Measurements from ENCODE around the gene ACSL1. TPM values are rescaled to one million over a fixed set of nuclear protein-coding genes. Genes with fewer than 3 reads are reported as not detected.

ACSL1 gene
- total and polyA plus RNA-seq, 2 of the 8 experiments (the other 6 are each of a cell fraction or from before 2014, with no cell fraction given): 2.3 to 8.7 TPM

DNA sequence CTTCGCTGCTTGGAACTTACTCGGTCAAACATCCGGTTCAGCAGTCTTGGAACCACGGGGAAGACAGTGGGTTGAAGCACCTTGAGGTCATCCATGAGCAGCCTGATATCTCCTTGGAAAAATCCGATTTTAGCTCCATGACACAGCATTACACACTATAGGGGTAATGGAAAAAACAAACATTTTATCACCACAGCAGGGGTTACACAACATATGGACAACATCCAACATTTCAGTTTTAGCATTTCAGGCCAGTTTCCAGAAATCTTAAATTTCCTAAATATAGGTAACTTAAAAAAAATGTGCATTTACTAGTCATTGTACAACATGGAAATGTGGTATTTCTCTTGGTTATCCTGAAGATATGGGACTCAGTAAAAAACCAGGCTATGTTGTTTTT lies 57.5 kb downstream of the ACSL1 start:
- Histone ChIP-seq H2AFZ (ENCODE audit: low read length) (no peak overlapping the region), H2BK120ac (replicated peaks; ENCODE audit: low read depth, low read length) (no peak overlapping the region), H2BK5ac (ENCODE audit: low read depth, low read length) (no peak overlapping the region), H3K23me2 (ENCODE audit: low read depth, low read length) (no peaks in the 10 kb centered on the region), H3K4me3 (ENCODE audit: extremely low read depth in 1 of 4, insufficient read depth in 2 of 4, low read depth in 3 of 4, low read length in 4 of 4) (no peak overlapping the region), H3K4ac (replicated peaks; ENCODE audit: insufficient read length, low read depth, low read length) (no peak overlapping the region), H3K27ac (ENCODE audit: low read depth, low read length) (no peak overlapping the region), H3K18ac (ENCODE audit: extremely low read depth, low read length) (no peak overlapping the region), H3K23ac (ENCODE audit: insufficient read length) (no peak overlapping the region), H2BK20ac (ENCODE audit: low read length) (no peak overlapping the region; the same call in 1 of the 2 replicates), H4K5ac (ENCODE audit: insufficient read length, low read depth, low read length) (no peak overlapping the region), H4K8ac (ENCODE audit: extremely low read depth, insufficient read depth, low read length) (no peak overlapping the region), H3K79me2 (ENCODE audit: control insufficient read depth in 1 of 2, insufficient read depth in 2 of 2, low read length in 2 of 2) (no peaks in the 10 kb centered on the region), H3K14ac (ENCODE audit: insufficient read length) (no peak overlapping the region), H2BK12ac (ENCODE audit: low read depth, low read length) (no peak overlapping the region), H3K9me3 (ENCODE audit: insufficient read depth in 2 of 2, low read depth in 1 of 2, low read length in 1 of 2) (no peaks in the 10 kb centered on the region), H3K79me1 (ENCODE audit: low read depth, low read length) (no peaks in the 10 kb centered on the region), H4K91ac (replicated peaks; ENCODE audit: insufficient read length, low read length) (no peak overlapping the region), H2AK5ac (ENCODE audit: low read depth, low read length) (no peak overlapping the region), H2BK15ac (ENCODE audit: low read length) (no peak overlapping the region), H3K36me3 (ENCODE audit: control insufficient read depth in 2 of 4, insufficient read depth in 4 of 4, low read length in 3 of 4) (no peaks in the 10 kb centered on the region), H3K4me1 (replicated peaks in 1 of 4; ENCODE audit: control insufficient read depth in 3 of 4, insufficient read depth in 4 of 4, low read length in 3 of 4) (no peaks in the 10 kb centered on the region), H3K9ac (replicated peaks in 1 of 4; ENCODE audit: extremely low read depth in 1 of 4, low read depth in 3 of 4, low read length in 3 of 4) (no peak overlapping the region), H4K20me1 (replicated peaks in 1 of 2; ENCODE audit: control insufficient read depth in 1 of 2, insufficient read depth in 2 of 2, low read length in 2 of 2) (no peaks in the 10 kb centered on the region), H3K4me2 (ENCODE audit: insufficient read depth in 1 of 2, low read depth in 2 of 2, low read length in 2 of 2) (no peak overlapping the region), H3K56ac (replicated peaks; ENCODE audit: insufficient read length, low read depth, low read length) (no peak overlapping the region), H3K27me3 (replicated peaks in 1 of 4; ENCODE audit: control insufficient read depth in 3 of 4, extremely low read depth in 1 of 4, insufficient read depth in 3 of 4, low read length in 3 of 4) (no peaks in the 10 kb centered on the region)
- FAIRE-seq (no peak), DNase-seq (ENCODE audit: low read depth in 1 of 2, low spot score in 2 of 2) (no peak)
- POLR2A ChIA-PET (ENCODE audit: partially characterized antibody): interaction anchor here (1.0 kb wide), 1 partner anchor 59 kb away, joined by 3 read pairs; no protein-coding TSS in a partner anchor
- CTCF ChIA-PET (ENCODE audit: partially characterized antibody): interaction anchor here (0.7 kb wide), 1 partner anchor 484 kb away, joined by 3 read pairs; no protein-coding TSS in a partner anchor
- 89% methylated on average over 5 of the region's 5 CpGs; no CpG with 5 or more reads in 1 of the 2 experiments for WGBS, 2 experiments (ENCODE audit: extremely low coverage in 1 of 2, insufficient coverage in 1 of 2, insufficient read length in 1 of 2, insufficient replicate concordance in 2 of 2, low coverage in 1 of 2, low lambda C conversion rate in 2 of 2, missing lambda C conversion rate in 1 of 2)
- TF ChIP-seq YY1 (IDR thresholded peaks at IDR 0.05; ENCODE audit: low read depth, low read length) (no peak), POLR2AphosphoS5 (IDR thresholded peaks at IDR 0.05; ENCODE audit: low read depth, low read length) (no peak), NRF1 (IDR thresholded peaks at IDR 0.05; ENCODE audit: low read depth, low read length) (no peak), CREB1 (IDR thresholded peaks at IDR 0.05) (no peak), CTBP2 (IDR thresholded peaks at IDR 0.05; ENCODE audit: borderline replicate concordance, insufficient read depth, insufficient read length, low read length) (no peak), HDAC6 (IDR thresholded peaks at IDR 0.05; ENCODE audit: low read depth, low read length) (no peak), KDM5A (IDR thresholded peaks at IDR 0.05; ENCODE audit: low read length) (no peak), KDM4A (IDR thresholded peaks at IDR 0.05; ENCODE audit: low read depth, low read length, severe bottlenecking) (no peak), FOSL1 (IDR thresholded peaks at IDR 0.05; ENCODE audit: insufficient read depth, low read depth, low read length) (no peak), TAF1 (IDR thresholded peaks at IDR 0.05; ENCODE audit: low read depth, low read length) (no peak), ZNF274 (IDR thresholded peaks at IDR 0.05; ENCODE audit: borderline replicate concordance, extremely low read depth, low read length) (no peak), SUZ12 (IDR thresholded peaks at IDR 0.05; ENCODE audit: low read length) (no peak), SP2 (IDR thresholded peaks at IDR 0.05; ENCODE audit: low read length) (no peak), SIRT6 (IDR thresholded peaks at IDR 0.05; ENCODE audit: low read length) (no peak)
- TF ChIP-seq, protein P1, sequence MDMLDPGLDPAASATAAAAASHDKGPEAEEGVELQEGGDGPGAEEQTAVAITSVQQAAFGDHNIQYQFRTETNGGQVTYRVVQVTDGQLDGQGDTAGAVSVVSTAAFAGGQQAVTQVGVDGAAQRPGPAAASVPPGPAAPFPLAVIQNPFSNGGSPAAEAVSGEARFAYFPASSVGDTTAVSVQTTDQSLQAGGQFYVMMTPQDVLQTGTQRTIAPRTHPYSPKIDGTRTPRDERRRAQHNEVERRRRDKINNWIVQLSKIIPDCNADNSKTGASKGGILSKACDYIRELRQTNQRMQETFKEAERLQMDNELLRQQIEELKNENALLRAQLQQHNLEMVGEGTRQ (IDR thresholded peaks at IDR 0.05; ENCODE audit: low read length): no peak

All from H1 (cell line).